Measurements from ENCODE around the gene TTC28. TPM values are rescaled to one million over a fixed set of nuclear protein-coding genes. Genes with fewer than 3 reads are reported as not detected.

TTC28 gene
- total RNA-seq, 1 donor from 2014 or later, result 24.5 TPM

DNA sequence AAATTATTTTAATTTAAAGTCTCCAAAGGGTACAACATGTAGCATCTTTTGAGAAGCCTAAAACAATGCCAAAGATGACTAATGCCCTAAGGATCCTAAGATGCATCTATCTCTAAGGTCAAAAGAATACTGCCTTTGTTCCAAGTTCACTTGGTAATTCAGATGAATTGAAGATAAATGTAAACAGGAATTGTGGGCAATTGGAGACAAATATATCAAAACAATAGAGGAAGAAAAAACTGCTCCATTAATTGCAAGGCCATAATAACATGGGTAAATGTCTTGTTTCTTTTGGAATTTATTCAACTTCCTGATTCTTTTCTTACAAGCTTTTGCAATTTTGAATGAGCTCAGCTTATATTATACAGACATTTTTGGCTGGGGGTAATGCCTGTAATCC is 338.6 kb downstream of the TTC28 start:
- Histone ChIP-seq H3K27me3 (no peaks in the 10 kb centered on the region), H3K36me3 (no peaks in the 10 kb centered on the region), H3K9me3 (no peaks in the 10 kb centered on the region), H3K27ac (no peak overlapping the region), H3K4me1 (peaks cover 0 to 4% of the 10 kb centered on the region in 2 donors), H3K4me3 (no peak overlapping the region)
- no peak for TF ChIP-seq CTCF (IDR thresholded peaks at IDR 0.05)
- intact Hi-C loops (cut with DNase I), result no loop called here
- no peak for DNase-seq (ENCODE audit: low spot score in 2 of 2)

GRCh38 chr22:28333088-28333487 is 346.6 kb downstream of the TTC28 start:
- intact Hi-C loops (cut with DNase I), result no loop called here
- H3K4me3 ChIP-seq, result no peak overlapping the region
- H3K36me3 ChIP-seq, result no peaks in the 10 kb centered on the region
- H3K4me1 ChIP-seq, result peaks cover 2 to 12% of the 10 kb centered on the region in 2 donors
- no peak overlapping the region for H3K27ac ChIP-seq
- H3K27me3 ChIP-seq, result no peaks in the 10 kb centered on the region
- DNase-seq (ENCODE audit: low spot score in 2 of 2), result no peak
- no peaks in the 10 kb centered on the region for H3K9me3 ChIP-seq
- no peak for TF ChIP-seq CTCF (IDR thresholded peaks at IDR 0.05)

- intact Hi-C loops (cut with DNase I), result no loop called here
- H3K4me1 ChIP-seq, result peaks cover 2 to 12% of the 10 kb centered on the region in 2 donors
- H3K9me3 ChIP-seq, result no peaks in the 10 kb centered on the region
- DNase-seq (ENCODE audit: low spot score in 2 of 2), result no peak
- no peak overlapping the region for H3K4me3 ChIP-seq
- H3K27me3 ChIP-seq, result no peaks in the 10 kb centered on the region
- no peaks in the 10 kb centered on the region for H3K36me3 ChIP-seq
- no peak overlapping the region for H3K27ac ChIP-seq
- TF ChIP-seq CTCF (IDR thresholded peaks at IDR 0.05), result no peak
Observed at GRCh38 chr22:28332410-28332809, 347.2 kb downstream of the TTC28 start.

GRCh38 chr22:28331695-28332094 is 347.9 kb downstream of the TTC28 start:
- TF ChIP-seq CTCF (IDR thresholded peaks at IDR 0.05), result no peak
- Histone ChIP-seq H3K36me3 (no peaks in the 10 kb centered on the region), H3K27me3 (no peaks in the 10 kb centered on the region), H3K4me3 (no peak overlapping the region), H3K27ac (no peak overlapping the region), H3K4me1 (peaks cover 2 to 12% of the 10 kb centered on the region in 2 donors), H3K9me3 (no peaks in the 10 kb centered on the region)
- no peak for DNase-seq (ENCODE audit: low spot score in 2 of 2)
- intact Hi-C loops (cut with DNase I), result no loop called here

GRCh38 chr22:28329186-28330073 is 350.2 kb downstream of the TTC28 start:
- no peak for TF ChIP-seq CTCF (IDR thresholded peaks at IDR 0.05)
- Histone ChIP-seq H3K36me3 (no peaks in the 10 kb centered on the region), H3K4me3 (no peak overlapping the region), H3K4me1 (peaks cover 2 to 12% of the 10 kb centered on the region in 2 donors), H3K9me3 (no peaks in the 10 kb centered on the region), H3K27ac (peak overlapping the region; percentile 31 to 32), H3K27me3 (no peaks in the 10 kb centered on the region)
- no peak for DNase-seq (ENCODE audit: low spot score in 2 of 2)
- intact Hi-C loops (cut with DNase I), result no loop called here
